Measurements from ENCODE around the gene FAM118B. TPM values are rescaled to one million over a fixed set of nuclear protein-coding genes. Genes with fewer than 3 reads are reported as not detected.
A peak's percentile ranks its signal among the peaks of the same experiment; 100 is the strongest.

FAM118B gene
- total RNA-seq, 2 donors from 2014 or later, result 6.7 to 36.9 TPM

GRCh38 chr11:126169291-126169690 is 42.3 kb upstream of the FAM118B start:
- TF ChIP-seq CTCF (IDR thresholded peaks at IDR 0.05) (no peak), POLR2A (IDR thresholded peaks at IDR 0.05) (no peak)
- intact Hi-C loops (cut with DNase I), result no loop called here
- ATAC-seq, result no peak
- Histone ChIP-seq H3K36me3 (replicated peaks in 1 of 2; ENCODE audit: insufficient read depth in 1 of 2, low read depth in 2 of 2) (no peaks in the 10 kb centered on the region), H3K27me3 (no peaks in the 10 kb centered on the region), H3K4me1 (no peaks in the 10 kb centered on the region), H3K4me3 (no peak overlapping the region), H3K9me3 (no peaks in the 10 kb centered on the region), H3K27ac (no peak overlapping the region)
- WGBS, 2 donors, result 81 to 90% methylated on average over 3 of the region's 3 CpGs
- no peak for DNase-seq

GRCh38 chr11:126172596-126173038 is 39.0 kb upstream of the FAM118B start:
- no peak overlapping the region for H3K27ac ChIP-seq
- WGBS, 2 donors, result 63 to 69% methylated on average over 8 of the region's 8 CpGs
- intact Hi-C loops (cut with DNase I), result no loop called here
- no peaks in the 10 kb centered on the region for H3K9me3 ChIP-seq
- DNase-seq, result no peak
- ATAC-seq, result no peak
- H3K4me3 ChIP-seq, result no peak overlapping the region
- H3K4me1 ChIP-seq, result no peaks in the 10 kb centered on the region
- TF ChIP-seq POLR2A (IDR thresholded peaks at IDR 0.05) (no peak), CTCF (IDR thresholded peaks at IDR 0.05) (no peak)
- no peaks in the 10 kb centered on the region for H3K27me3 ChIP-seq
- H3K36me3 ChIP-seq (replicated peaks in 1 of 2; ENCODE audit: insufficient read depth in 1 of 2, low read depth in 2 of 2), result no peaks in the 10 kb centered on the region

- DNase-seq (no peak), ATAC-seq (no peak)
- intact Hi-C loops (cut with DNase I), result no loop called here
- TF ChIP-seq CTCF (IDR thresholded peaks at IDR 0.05), result no peak
- TF ChIP-seq POLR2A (IDR thresholded peaks at IDR 0.05), result no peak
- no peaks in the 10 kb centered on the region for H3K9me3 ChIP-seq
- H3K27me3 ChIP-seq, result no peaks in the 10 kb centered on the region
- H3K36me3 ChIP-seq (replicated peaks in 1 of 2; ENCODE audit: insufficient read depth in 1 of 2, low read depth in 2 of 2), result no peaks in the 10 kb centered on the region
- no peak overlapping the region for H3K27ac ChIP-seq
- H3K4me3 ChIP-seq, result no peak overlapping the region
- no peaks in the 10 kb centered on the region for H3K4me1 ChIP-seq
- 83 to 86% methylated on average over 8 to 9 of the region's 9 CpGs for WGBS, 2 donors
Observed at GRCh38 chr11:126173257-126173656, 38.3 kb upstream of the FAM118B start.

GRCh38 chr11:126174816-126175215 is 36.8 kb upstream of the FAM118B start:
- TF ChIP-seq POLR2A (IDR thresholded peaks at IDR 0.05), result no peak
- no peak for TF ChIP-seq CTCF (IDR thresholded peaks at IDR 0.05)
- intact Hi-C loops (cut with DNase I), result no loop called here
- Histone ChIP-seq H3K36me3 (replicated peaks in 1 of 2; ENCODE audit: insufficient read depth in 1 of 2, low read depth in 2 of 2) (no peaks in the 10 kb centered on the region), H3K4me3 (no peak overlapping the region), H3K4me1 (no peaks in the 10 kb centered on the region), H3K9me3 (no peaks in the 10 kb centered on the region), H3K27ac (no peak overlapping the region), H3K27me3 (no peaks in the 10 kb centered on the region)
- WGBS, 2 donors, result 81 to 90% methylated on average over 5 of the region's 7 CpGs
- DNase-seq, result no peak
- ATAC-seq, result no peak

- no peak for TF ChIP-seq POLR2A (IDR thresholded peaks at IDR 0.05)
- no peak for TF ChIP-seq CTCF (IDR thresholded peaks at IDR 0.05)
- ATAC-seq, result no peak
Observed at GRCh38 chr11:126175393-126175792, 36.2 kb upstream of the FAM118B start.

More at GRCh38 chr11:126175393-126175792, 36.2 kb upstream of the FAM118B start:
- Histone ChIP-seq H3K4me1 (no peaks in the 10 kb centered on the region), H3K9me3 (no peaks in the 10 kb centered on the region), H3K36me3 (replicated peaks in 1 of 2; ENCODE audit: insufficient read depth in 1 of 2, low read depth in 2 of 2) (no peaks in the 10 kb centered on the region), H3K4me3 (no peak overlapping the region), H3K27ac (no peak overlapping the region), H3K27me3 (no peaks in the 10 kb centered on the region)
- peak in 1 of 4 donors; percentile 23 for DNase-seq
- intact Hi-C loops (cut with DNase I), result no loop called here
- WGBS, 2 donors, result 66 to 70% methylated on average over 14 to 15 of the region's 15 CpGs

Data from body of pancreas (tissue), 4 donors.